Erythroblast (primary cell): ENCODE measurements around the gene ATXN2.

Source experiments
- GATA1 ChIP-seq: IDR thresholded peaks from 2 replicates; pipeline ENCODE4 v1.6.1; 2011; ENCODE audit warnings: low read depth, mild to moderate bottlenecking, control low read depth, low read length, moderate library complexity
- POLR2A ChIP-seq: IDR thresholded peaks from 2 replicates; pipeline ENCODE4 v1.6.1; 2011; ENCODE audit warnings: mild to moderate bottlenecking, low read length

DNA sequence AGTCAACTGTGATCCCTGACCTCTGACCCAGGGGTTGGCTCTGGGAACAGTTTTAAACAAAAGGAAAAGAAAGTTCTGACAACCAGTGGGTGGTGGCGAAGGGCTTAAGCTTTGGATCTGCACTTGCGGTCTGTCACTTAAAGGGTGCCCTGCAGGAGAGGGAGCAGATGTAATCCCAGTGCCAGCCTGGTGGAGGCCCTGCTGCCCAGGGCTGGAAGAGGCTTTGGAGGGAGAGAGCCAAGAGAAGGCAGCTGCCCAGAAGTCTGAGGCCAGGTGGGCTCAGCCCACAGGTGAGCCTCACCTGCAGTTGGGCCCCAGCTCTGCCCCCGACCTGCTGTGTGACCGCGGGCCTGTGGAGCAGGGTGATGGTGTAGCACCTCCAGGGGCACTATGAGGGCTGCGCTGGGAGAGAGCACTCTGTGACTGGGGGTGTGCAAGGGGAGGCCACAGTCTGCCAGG is 174.3 kb downstream of the ATXN2 start:
- TF ChIP-seq POLR2A, result no peak
- no peak for TF ChIP-seq GATA1
